Lower lobe of right lung (tissue), 2 donors: ENCODE measurements around the gene TMEM250. TPM values are rescaled to one million over a fixed set of nuclear protein-coding genes. Genes with fewer than 3 reads are reported as not detected.
"Not testable (repeated sequence)": the region's sequence is repeated elsewhere in the genome, so short reads cannot be mapped to it uniquely, and the experiment has no call there.

ENCODE experiments used
- ATAC-seq, 2 donors: fragments of 200-7000 bp; cut with Tn5 transposase; one replicate each; pipeline ENCODE4 v1.9.1; 2020 to 2022; ENCODE audit warnings: mild to moderate bottlenecking in 2 of 2, moderate library complexity in 2 of 2
- DNase-seq: peaks from one replicate; pipeline ENCODE4 v3.0.0-alpha.2; 2020
- H3K27ac ChIP-seq: fragments of 200-600 bp; one replicate; pipeline ENCODE4 v1.8.0; 2022
- H3K27me3 ChIP-seq: fragments of 200-600 bp; one replicate; pipeline ENCODE4 v1.8.0; 2022; ENCODE audit warnings: low read depth
- H3K36me3 ChIP-seq: fragments of 200-600 bp; one replicate; pipeline ENCODE4 v1.8.0; 2022; ENCODE audit warnings: mild to moderate bottlenecking
- H3K4me1 ChIP-seq: fragments of 200-600 bp; one replicate; pipeline ENCODE4 v1.8.0; 2022
- H3K4me3 ChIP-seq: fragments of 200-600 bp; one replicate; pipeline ENCODE4 v1.8.0; 2022; ENCODE audit warnings: mild to moderate bottlenecking
- H3K9me3 ChIP-seq: fragments of 200-600 bp; one replicate; pipeline ENCODE4 v1.8.0; 2022
- intact Hi-C: fragments of 100-400 bp; cut with DNase I; formaldehyde crosslinking; loops from one replicate; pipeline ENCODE4 v1.11.0; 2022
- total RNA-seq: library from RNA; stranded (reverse); fragmentation: NEBNext Ultra II Directional; extraction: Animal tissue kit (Norgen Biotek cat#: 25700); gene quantifications from one replicate; pipeline ENCODE4 v1.2.1, GENCODE V29; 2021
- TF ChIP-seq, protein P1 (sequence below): fragments of 200-600 bp; IDR thresholded peaks from one replicate; pipeline ENCODE4 v1.8.0; 2022; ENCODE audit warnings: antibody characterized with exemption, mild to moderate bottlenecking
- donor health status: DM: no; HTN: yes; CAD: no; lungs with severe emphysema.

Gene TMEM250
- total RNA-seq, 1 donor from 2014 or later, result 31.2 TPM

DNA sequence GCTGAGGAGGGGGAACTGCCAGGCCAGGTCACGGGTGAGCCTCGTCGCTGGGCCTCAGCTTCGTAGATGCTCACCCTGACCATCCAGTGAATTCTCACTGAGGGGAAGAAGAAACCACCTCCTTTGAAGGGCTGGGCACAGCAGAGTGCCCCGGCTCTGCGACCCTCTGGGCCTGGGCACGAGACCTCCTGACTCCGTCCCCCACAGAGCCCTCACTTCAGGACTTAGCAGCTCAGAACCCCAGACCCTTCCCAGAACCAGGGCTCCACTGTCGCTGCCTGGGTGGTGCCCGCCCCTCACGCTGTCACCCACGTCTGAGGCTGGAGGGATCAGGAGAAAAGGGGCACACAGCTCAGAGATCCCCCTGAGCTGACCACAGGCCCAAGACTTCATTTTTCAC, 34.3 kb upstream of the TMEM250 start:
- Histone ChIP-seq H3K4me3 (no peak overlapping the region), H3K27ac (no peak overlapping the region), H3K9me3 (no peaks in the 10 kb centered on the region), H3K27me3 (peaks cover 38% of the 10 kb centered on the region), H3K4me1 (no peaks in the 10 kb centered on the region), H3K36me3 (no peaks in the 10 kb centered on the region)
- TF ChIP-seq, protein P1, sequence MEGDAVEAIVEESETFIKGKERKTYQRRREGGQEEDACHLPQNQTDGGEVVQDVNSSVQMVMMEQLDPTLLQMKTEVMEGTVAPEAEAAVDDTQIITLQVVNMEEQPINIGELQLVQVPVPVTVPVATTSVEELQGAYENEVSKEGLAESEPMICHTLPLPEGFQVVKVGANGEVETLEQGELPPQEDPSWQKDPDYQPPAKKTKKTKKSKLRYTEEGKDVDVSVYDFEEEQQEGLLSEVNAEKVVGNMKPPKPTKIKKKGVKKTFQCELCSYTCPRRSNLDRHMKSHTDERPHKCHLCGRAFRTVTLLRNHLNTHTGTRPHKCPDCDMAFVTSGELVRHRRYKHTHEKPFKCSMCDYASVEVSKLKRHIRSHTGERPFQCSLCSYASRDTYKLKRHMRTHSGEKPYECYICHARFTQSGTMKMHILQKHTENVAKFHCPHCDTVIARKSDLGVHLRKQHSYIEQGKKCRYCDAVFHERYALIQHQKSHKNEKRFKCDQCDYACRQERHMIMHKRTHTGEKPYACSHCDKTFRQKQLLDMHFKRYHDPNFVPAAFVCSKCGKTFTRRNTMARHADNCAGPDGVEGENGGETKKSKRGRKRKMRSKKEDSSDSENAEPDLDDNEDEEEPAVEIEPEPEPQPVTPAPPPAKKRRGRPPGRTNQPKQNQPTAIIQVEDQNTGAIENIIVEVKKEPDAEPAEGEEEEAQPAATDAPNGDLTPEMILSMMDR, result no peak
- DNase-seq (no peak), ATAC-seq (no peak)
- intact Hi-C loops, result no loop called here

DNA sequence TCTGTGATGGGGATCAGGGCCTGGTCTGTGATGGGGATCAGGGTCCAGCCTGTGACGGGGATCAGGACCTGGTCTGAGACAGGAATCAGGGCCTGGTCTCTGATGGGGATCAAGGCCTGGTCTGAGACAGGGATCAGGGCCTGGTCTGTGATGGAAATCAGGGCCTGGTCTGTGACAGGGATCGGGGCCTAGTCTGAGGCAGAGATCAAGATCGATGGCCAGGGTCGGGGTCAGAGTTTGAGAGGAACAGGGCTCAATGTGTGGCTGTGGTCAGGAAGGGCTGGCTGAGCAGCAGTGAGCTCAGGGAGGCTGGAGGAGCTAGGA, 33.8 kb upstream of the TMEM250 start:
- Histone ChIP-seq H3K27me3 (peaks cover 39% of the 10 kb centered on the region), H3K36me3 (no peaks in the 10 kb centered on the region), H3K4me1 (no peaks in the 10 kb centered on the region), H3K9me3 (no peaks in the 10 kb centered on the region), H3K27ac (no peak overlapping the region), H3K4me3 (no peak overlapping the region)
- TF ChIP-seq, protein P1, result no peak
- DNase-seq (no peak), ATAC-seq (no peak)
- intact Hi-C loops, result no loop called here

DNA sequence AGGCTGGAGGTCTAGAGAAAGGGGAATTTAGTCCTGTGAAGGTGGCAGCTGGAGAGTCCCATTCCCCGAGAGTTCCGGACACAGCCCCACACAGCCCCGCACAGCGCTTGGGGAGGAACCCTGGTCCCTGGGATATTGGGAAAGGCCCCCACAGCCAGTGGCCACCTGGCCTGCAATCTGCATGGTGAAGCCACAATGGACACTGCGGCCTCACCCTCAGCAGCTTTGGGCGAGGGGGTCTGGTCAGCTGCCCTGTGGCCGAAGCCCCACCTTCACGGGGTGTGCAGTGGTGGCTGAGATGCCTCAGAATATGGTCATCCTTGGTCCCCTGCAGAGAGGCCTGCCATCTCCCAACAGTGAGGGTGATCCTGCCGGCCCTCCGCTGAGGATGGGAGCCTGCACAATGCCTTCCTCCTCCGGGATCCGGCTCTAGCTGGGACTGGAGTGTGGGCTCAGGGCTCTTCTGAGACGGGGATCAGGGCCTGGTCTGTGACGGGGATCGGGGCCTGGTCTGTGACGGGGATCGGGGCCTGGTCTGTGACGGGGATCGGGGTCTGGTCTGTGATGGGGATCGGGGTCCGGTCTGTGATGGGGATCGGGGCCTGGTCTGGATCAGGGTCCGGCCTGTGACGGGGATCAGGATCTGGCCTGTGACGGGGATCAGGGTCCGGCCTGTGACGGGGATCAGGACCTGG, 33.3 kb upstream of the TMEM250 start:
- H3K36me3 ChIP-seq, result no peaks in the 10 kb centered on the region
- DNase-seq, result no peak
- peaks cover 40% of the 10 kb centered on the region for H3K27me3 ChIP-seq
- TF ChIP-seq, protein P1, result no peak
- no peaks in the 10 kb centered on the region for H3K9me3 ChIP-seq
- no peak overlapping the region for H3K4me3 ChIP-seq
- no peak overlapping the region for H3K27ac ChIP-seq
- intact Hi-C loops, result no loop called here
- ATAC-seq, result no peak
- H3K4me1 ChIP-seq, result no peaks in the 10 kb centered on the region

DNA sequence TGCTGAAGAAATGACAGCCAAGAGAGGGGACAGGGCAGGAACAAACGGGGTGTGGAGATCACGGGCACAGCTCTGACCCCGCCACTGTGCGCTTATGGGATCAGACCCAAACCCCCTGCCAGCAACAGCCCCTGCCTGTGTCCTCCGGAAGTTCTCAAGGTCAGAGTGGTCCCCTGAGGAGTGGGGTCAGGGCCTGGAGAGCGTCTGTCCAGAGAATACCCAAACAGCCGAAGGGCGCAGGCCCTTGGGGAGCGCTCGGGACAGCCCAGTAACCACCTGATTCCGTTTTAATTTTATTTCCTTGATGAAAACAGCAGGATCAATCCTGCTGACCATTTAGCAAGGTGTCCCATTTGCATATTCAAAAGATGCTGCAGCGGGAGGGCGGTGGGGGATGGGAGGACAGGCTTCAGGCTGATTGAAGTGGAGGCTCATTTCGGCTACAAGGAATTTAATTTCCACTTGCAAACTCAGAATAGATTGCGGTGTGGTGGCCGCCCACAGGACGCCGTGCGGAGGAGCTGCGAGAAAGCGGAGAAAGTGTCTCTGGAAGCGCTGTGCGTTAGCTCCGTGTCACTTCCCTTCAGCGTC, 32.6 kb upstream of the TMEM250 start:
- Histone ChIP-seq H3K27me3 (peaks cover 35% of the 10 kb centered on the region), H3K27ac (no peak overlapping the region), H3K4me3 (no peak overlapping the region), H3K36me3 (no peaks in the 10 kb centered on the region), H3K4me1 (no peaks in the 10 kb centered on the region), H3K9me3 (no peaks in the 10 kb centered on the region)
- DNase-seq, result no peak
- TF ChIP-seq, protein P1, result no peak
- intact Hi-C loops, result no loop called here
- no peak for ATAC-seq

DNA sequence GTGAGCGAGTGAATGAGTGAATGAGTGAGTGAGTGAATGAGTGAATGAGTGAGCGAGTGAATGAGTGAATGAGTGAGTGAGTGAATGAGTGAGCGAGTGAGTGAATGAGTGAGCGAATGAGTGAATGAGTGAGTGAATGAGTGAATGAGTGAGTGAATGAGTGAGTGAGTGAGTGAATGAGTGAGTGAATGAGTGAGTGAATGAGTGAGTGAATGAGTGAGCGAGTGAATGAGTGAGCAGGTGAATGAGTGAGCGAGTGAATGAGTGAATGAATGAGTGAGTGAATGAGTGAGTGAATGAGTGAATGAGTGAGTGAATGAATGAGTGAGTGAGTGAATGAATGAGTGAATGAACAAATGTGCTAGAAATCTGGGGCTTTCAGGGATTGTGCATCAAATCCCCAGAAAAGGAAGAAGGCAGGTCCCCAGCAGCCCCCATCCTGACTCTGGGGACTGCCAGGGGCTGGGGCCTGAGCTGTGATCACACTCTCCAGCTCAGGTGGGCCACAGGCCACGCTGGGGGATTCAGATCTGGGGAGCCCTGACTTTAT, 32.1 kb upstream of the TMEM250 start:
- H3K4me1 ChIP-seq, ATAC-seq, H3K36me3 ChIP-seq, H3K27ac ChIP-seq, DNase-seq, H3K4me3 ChIP-seq, H3K9me3 ChIP-seq, intact Hi-C loops: not testable (repeated sequence)
- peaks cover 35% of the 10 kb centered on the region for H3K27me3 ChIP-seq

DNA sequence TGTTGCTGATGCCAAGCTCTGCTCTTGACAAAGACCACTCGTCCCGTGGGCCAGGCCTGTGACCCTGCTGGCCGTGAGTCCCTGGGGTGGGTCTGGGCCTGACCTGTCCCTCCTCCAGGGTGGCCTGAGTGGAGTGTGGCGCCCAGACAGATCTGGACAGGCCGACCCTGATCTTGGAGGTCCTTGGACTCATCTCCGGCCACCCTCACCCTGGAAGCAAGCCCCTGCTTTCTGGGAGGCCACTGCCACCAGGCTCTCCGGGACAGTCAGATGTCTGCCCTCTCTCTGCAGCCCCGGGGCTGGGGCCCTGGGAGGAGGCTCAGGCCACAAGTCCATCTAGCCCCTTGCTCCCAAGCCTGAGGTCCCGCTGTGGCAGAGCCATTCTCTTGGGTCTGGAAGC, 31.2 kb upstream of the TMEM250 start:
- DNase-seq (no peak), ATAC-seq (no peak)
- Histone ChIP-seq H3K4me3 (no peak overlapping the region), H3K27ac (no peak overlapping the region), H3K27me3 (peaks cover 36% of the 10 kb centered on the region), H3K4me1 (no peaks in the 10 kb centered on the region), H3K9me3 (no peaks in the 10 kb centered on the region), H3K36me3 (no peaks in the 10 kb centered on the region)
- TF ChIP-seq, protein P1, result no peak
- intact Hi-C loops, result no loop called here
